Measurements from ENCODE around the gene USP14.

DNA sequence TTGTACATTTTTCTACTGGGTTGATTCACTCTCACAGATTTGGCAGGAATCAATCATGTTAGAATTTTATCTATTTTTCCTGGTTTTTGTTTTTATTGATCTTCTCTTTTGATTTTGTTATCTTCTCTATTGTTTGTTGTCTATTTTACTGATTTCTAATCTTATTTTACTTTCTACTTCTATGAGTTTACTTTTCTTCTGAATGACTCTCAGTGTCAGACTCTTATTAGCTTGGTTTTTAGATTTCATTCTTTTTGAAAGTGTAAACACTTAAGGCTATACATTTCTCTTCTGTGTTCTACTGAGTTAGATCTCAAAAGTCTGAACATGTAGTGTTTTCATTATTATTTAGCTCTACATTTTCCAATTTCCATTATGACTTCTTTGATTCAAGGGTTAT lies 62.4 kb downstream of the USP14 start:
- TF ChIP-seq, protein P1, sequence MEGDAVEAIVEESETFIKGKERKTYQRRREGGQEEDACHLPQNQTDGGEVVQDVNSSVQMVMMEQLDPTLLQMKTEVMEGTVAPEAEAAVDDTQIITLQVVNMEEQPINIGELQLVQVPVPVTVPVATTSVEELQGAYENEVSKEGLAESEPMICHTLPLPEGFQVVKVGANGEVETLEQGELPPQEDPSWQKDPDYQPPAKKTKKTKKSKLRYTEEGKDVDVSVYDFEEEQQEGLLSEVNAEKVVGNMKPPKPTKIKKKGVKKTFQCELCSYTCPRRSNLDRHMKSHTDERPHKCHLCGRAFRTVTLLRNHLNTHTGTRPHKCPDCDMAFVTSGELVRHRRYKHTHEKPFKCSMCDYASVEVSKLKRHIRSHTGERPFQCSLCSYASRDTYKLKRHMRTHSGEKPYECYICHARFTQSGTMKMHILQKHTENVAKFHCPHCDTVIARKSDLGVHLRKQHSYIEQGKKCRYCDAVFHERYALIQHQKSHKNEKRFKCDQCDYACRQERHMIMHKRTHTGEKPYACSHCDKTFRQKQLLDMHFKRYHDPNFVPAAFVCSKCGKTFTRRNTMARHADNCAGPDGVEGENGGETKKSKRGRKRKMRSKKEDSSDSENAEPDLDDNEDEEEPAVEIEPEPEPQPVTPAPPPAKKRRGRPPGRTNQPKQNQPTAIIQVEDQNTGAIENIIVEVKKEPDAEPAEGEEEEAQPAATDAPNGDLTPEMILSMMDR (IDR thresholded peaks at IDR 0.05) = no peak
- no peak for TF ChIP-seq POLR2A (IDR thresholded peaks at IDR 0.05)
